Raji (cell line): ENCODE measurements around the gene PTPRN.

ENCODE experiments used
- POLR2A ChIP-seq: IDR thresholded peaks from 2 replicates; pipeline ENCODE4 v1.6.1; 2011; ENCODE audit warnings: low read depth, low read length, control low read depth; ENCODE audit not compliant: insufficient read depth

The PTPRN gene

DNA sequence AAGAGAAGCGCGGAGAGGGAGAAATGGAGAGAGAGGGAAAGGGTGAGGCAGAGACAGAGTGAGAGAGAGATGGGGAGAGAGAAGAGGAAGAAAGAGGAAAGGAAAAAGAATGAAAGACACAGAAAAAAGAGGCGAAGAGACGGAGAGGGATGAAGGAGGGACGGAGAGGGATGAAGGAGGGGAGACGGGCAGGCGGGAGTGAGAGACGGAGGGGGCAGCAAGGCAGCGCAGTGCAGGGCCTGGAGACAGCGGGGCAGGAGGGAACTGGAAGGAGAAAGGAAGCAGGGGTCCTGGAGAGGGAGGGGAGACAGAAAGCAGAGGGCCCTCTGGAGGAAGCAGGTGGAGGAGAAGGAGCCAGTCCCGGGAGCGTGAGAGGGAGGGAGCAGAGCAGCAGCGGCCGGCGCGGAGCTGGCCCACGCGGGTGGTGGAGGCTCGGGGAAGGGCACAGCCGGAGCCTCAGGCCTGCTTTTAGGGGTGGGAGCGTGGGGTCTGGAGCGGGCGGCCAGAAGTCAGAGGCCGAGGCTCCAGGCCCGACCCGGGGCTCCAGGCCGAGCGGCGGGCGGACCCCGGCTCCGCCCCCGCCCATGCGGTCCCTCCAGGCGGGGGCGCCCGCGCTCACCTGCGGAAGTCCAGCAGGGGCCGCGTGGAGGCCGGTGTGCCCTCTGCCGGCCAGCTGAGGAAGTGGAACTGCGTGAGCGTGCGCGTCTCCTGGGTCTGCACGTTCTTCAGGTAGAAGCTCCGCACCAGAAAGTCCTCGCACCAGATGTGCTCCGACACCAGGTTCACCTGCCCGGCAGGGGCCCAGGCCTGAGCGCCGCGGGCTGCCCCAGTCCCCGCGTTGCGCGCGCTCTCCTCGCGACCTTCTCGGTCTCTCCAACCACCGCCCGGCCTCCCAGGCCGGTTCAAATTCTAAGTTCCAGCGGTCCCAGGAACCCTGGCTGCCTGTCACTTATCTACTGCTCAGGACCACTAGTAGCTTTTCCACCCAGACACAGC lies 14.5 kb downstream of the PTPRN start:
- TF ChIP-seq POLR2A: peak; percentile 66

DNA sequence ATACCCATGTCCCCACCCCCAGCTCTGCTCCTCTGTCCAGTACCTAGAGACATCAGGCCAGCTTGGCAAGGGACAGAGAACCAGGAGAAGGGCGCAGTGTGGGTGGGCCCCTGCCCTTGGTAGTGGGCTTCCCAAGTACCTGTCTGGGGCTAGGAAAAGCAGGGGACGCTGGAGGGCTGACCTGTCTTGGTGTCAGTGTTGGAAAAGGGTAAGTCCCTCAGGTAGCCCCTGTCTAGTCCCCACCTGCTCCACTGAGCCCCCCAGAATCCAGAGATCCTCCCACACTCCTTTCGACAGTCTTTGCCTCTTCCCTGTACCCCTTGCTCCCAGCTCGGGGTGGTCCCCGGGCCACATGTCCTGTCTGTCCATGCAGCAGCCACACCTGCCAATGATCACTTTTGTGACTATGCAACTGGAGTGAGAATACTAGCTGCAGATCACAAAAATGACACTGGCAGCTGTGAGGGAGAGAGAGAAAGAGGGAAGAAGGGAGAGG lies 15.4 kb downstream of the PTPRN start:
- TF ChIP-seq POLR2A: no peak

DNA sequence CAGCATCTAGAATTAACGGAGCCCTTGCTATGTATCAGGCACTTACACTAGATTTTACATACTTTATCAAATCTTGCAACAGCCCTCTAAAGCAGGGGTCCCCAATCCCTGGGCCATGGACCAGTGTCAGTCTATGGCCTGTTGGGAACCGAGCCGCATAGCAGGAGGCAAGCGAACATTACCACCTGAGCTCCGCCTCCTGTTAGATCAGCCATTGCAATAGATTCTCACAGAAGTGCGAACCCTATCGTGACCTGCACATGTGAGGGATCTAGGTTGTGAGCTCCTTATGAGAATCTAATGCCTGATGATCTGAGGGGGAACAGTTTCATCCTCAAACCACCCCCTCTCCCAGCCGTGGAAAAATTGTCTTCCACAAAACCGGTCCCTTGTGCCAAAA lies 16.6 kb downstream of the PTPRN start:
- no peak for TF ChIP-seq POLR2A

DNA sequence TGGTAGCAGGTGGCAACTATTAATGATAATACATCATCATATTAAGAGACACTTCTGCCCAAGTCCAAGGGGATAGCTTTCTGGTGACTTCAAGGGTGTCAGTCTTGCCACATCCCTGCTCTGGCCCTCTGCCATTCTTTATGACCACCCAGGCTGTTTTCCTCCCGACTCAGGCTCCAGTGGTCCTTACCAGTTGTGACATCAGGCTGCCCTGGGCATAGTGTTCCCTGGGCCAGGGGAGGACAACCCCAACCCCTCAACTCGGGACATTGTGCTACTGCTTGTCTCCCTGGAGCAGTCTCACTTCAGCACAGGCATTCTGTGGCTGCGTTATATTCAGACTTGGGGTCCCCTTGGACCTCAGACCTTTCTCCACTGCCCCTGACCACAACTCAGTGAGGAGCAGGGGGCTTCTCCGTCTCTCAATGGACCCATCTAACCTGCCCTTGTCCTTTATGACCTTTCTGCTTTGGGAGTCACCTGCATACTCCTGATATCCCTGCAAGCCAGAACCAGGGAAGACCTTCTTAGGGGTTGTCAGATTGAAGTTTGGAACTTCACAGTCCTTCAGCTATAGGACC lies 17.2 kb downstream of the PTPRN start:
- no peak for TF ChIP-seq POLR2A

DNA sequence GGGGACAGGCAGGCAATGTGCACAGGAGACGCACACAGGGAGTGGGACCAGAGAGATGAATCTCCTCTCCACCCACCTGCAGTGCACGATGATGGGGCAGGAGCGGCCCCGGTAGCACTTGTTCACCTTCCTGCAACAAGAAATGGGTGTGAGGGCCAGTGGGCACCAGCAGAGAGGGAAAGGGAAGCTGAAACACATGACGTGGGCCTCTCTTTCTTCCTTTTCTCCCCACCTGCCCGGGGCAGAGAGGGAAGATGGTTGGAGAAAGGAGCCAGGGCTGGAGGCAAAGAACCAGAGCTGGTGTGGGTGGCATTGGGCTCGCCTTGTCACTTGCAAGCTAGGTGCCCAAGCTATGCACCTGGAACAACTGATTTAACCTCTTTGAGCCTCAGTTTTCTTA lies 17.8 kb downstream of the PTPRN start:
- no peak for TF ChIP-seq POLR2A

DNA sequence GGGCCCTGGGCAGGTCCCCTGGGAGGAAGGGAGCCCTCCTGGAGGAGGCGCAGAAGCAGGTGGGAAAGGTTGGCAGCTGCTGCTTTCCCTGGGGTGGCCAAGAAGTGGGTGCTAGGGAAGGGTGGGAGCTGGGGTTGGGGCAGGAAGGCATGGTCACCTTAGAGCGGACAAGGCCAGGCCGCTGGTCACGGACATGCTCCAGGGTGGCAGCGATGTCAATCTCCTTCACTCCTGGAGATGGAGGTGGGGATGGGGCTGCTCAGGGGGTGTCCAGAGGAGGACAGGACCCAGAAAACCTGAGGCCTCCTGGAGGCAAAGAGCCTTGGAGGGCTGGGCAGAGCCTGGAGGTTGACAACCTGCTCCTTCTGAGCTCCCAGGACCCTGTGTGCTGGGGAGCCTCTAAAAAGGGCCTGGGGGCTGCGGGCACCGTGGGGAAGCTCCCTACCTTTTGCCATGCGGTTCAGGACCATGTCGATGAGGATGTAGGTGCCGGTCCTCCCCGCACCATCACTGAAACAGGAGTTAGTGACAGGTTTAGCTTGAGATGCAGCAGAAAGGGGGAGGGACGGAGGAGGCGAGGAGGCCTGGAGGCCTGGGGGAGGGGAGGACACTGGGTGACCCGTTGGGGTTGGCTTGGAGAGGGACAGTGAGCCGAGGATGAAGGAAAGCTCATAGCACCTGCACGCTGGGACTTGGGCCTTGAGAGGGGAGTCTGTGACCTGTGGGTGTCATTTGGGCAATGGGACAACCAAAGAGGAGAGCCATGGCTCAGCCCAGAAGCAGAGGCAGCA lies 18.6 kb downstream of the PTPRN start:
- no peak for TF ChIP-seq POLR2A

DNA sequence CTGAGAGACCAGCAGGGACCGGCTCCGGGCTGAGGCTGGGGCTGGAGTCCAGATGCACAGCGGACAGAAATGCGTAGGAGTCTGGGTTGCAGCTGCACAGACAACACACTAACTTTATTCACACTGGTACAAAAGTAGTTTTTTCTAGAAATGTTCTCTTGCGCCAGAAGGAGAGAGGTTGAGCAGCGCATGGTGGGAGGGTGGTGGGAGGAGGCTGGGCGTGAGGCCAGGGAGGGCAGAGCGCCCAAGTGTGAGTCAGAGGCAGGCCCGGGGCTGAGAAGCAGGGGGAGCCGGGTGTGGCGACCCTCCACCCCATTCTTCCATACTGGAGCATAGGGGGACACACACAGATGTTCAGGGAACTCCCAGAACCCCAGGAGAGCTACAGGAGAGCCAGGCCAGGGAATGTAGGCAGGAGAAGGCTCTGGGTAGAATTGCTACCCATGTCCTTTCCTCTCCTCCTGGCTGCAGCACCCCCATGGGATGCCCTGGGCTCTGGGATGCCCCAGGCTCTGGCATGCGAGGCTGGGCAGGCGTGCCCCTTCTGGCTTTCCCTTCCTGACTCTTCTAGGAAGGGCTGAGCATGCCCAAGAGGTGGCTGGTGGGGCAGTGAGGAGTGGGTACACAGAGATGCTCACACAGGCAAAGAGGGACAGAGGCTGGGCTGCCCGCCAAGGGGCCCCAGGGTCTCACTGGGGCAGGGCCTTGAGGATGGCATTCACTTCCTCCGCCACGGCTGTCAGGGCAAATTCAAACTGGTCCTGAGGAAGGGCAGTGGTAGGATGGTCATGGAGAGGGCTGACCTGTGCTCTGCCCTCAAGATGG lies 19.5 kb downstream of the PTPRN start:
- no peak for TF ChIP-seq POLR2A

DNA sequence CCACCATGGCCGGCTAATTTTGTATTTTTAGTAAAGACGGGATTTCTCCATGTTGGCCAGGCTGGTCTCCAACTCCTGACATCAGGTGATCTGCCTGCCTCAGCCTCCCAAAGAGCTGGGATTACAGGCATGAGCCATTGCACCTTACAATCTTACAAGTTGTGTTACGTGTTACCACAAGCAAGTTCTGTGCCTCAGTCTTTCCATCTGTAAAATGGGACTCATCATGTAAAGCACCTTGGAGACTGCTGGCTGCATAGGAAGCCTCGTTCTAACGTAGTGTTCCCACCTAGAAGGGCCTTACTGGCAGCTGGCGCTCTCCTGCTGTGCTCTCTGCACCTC lies 20.0 kb downstream of the PTPRN start:
- no peak for TF ChIP-seq POLR2A

DNA sequence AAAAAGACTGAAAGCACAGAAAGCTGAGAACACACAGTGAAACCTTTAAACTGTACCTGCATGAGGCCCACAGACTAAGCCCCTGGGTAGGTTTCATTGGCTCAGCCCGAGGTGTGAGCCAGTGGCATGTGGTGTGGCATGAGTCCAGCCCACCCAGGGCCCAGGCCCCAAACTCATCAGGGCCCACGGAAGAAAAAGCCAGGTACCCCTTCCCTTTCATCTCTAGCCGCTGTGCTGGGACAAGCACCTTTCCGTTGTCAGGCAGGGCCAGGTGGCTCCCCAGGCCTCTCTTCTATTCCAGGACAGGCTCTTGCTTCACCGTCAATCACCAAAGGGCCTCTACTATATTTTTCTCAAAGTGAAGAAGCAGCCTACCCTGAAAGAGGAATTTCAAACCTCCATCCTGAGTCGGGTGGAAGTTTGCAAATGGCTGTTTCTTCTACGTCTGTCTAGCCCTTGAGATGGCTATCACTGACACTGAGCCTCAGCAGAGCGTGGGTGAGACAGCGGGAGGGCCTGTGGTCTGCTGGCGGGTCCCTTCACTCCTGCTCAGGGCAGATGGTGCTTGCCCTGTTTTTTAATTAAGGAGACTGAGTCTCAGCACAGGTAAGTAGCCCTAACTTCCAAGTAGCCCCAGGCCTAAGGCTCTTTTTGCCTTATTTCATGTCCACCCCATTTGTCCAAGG lies 21.5 kb downstream of the PTPRN start:
- no peak for TF ChIP-seq POLR2A

DNA sequence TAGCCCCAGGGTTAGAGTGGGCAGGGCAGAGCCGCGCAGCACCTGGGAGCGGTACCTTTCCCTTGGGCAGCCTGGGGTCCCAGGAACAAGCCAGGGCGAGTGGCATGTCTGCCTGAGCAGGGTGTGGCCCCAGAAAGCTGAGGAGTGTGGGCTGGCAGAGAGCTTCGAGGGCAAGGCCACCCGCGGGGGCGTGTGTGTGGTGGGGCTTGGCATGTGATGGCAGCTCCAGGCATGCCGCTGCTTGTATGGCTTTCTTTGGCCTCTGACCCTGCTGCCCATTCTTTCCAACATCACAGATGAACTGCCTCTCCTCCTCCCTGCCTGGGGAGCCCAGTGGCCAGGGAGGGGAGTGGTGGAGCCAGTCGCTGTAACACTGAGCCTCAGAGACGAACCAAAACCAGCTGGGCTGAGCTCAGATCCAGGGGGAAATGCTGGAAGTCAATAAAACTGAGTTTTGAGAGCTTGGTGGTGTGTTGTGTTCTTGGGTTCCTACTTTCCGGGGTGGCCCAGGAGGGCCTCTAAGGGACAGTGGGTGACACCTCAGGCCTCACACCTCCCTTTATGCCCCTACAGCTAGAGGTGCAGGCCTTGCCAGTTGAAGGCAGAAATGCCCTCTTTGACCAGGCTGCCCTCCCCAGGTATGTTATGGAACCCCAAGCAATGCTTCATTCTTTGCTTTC lies 22.6 kb downstream of the PTPRN start:
- TF ChIP-seq POLR2A: no peak

DNA sequence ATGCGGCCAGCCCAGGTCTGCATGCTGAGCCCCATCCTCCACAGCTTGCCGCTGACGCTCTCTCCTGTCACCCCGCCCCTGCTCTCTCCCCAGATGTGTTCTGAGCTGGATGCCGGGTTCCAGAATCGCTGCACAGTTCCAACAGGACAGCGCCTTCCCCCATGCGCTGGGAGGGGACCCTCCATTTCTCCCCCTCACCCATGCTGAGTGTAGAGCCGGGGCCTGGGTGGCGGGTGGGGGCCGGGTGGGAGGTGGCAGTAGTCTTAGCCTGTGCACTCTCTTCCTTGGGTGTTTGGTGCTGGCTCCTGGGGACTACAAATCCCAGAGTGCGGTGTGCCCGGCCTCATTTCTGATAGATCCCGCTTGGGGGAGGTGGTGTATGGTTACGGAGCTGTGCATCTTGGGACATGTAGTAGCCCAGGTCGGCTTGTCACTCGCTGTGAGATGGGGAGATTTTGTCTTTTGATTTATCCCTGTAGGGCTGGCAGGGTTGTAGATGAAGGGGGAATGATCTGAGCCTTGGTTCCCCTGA lies 23.2 kb downstream of the PTPRN start:
- TF ChIP-seq POLR2A: no peak

DNA sequence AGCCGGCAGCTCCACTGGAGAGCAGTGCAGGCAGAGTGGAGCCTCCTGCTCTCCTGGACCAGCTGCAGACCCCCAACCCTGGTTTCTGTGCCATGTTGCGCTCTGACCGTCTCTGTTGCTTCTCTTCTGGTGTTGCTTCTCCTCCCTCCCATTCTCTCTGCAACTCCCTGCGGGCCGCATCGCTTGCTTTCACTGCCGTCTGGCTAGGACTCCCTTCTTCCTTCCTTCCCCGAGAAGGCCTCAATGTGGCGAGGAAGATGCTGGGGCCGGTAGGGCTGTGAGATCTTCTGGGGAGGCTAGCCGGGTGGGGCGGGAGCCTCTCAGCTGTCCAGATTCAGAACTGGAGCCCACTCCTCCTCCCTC lies 23.8 kb downstream of the PTPRN start:
- TF ChIP-seq POLR2A: no peak
